GM18907 (cell line): ENCODE measurements around the gene ACTRT2.

Experiments used
- ATAC-seq: cut with Tn5 transposase; IDR thresholded peaks from one replicate; pipeline ENCODE4 v1.9.1; 2021; ENCODE audit warnings: mild to moderate bottlenecking, moderate library complexity; ENCODE audit not compliant: unreplicated experiment

ACTRT2 gene

GRCh38 chr1:3002349-3003038, 18.8 kb upstream of the ACTRT2 start:
- no peak for ATAC-seq

GRCh38 chr1:3003039-3003940, 18.0 kb upstream of the ACTRT2 start:
- ATAC-seq = no peak

GRCh38 chr1:3003941-3004270, 17.4 kb upstream of the ACTRT2 start:
- ATAC-seq = no peak

GRCh38 chr1:3004285-3005205, 16.7 kb upstream of the ACTRT2 start:
- ATAC-seq = no peak

- no peak for ATAC-seq
These were observed 15.5 kb upstream of the ACTRT2 start for GRCh38 chr1:3005771-3006170.

DNA sequence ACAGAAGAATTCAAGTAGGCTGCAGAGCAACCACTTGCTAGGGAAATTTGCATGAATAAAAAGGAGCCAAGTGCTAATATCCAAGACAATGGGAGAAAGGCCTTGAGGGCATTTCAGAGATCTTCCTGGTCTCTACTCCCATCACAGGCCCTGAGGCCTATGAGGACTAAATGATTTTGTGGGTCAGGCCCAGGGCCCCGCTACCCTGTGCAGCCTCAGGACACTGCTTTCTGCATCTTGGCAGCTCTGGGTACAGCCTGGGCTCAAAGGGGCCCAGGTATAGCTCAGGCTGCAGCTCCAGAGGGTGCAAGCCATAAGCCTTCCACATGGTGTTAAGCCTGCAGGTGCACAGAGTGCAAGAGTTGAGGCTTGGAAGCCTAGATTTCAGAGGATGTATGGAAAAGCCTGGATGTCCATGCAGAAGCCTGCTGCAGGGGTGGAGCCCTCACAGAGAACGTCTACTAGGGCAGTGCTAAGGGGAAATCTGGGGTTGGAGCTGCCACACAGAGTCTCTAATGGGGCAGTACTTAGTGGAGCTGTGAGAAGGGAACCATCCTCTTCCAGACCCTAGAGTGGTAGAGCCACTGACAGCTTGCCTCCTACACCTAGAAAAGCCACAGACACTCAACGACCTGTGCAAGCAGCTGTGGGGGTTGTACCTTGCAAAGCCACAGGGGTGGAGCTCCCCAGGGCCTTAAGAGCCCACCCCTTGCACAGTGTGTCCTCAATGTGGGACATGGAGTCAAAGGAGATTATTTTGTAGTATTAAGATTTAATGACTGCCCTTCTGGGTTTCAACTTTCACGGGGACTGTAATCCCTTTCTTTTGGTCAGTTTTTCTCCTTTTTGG, 13.7 kb upstream of the ACTRT2 start:
- no peak for ATAC-seq

DNA sequence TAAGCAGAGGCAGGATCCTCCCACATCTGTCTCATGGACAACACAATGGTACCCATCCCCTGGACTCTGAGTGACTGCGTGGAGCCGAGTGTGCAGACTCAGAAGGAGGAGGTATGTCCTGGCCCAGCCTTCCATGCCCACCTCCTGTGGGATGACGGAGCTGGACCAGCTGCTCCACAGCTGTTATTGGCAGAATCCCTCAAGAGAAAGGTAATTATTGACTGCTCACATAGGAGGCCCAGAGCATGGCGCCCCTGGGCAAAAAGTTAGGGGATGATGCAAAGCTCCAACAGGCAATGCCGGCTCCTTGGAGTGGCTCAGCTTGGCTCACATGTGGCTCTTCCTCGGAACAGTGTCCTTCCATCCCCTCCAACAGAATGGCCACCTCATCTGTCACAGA, 12.2 kb upstream of the ACTRT2 start:
- ATAC-seq = no peak

DNA sequence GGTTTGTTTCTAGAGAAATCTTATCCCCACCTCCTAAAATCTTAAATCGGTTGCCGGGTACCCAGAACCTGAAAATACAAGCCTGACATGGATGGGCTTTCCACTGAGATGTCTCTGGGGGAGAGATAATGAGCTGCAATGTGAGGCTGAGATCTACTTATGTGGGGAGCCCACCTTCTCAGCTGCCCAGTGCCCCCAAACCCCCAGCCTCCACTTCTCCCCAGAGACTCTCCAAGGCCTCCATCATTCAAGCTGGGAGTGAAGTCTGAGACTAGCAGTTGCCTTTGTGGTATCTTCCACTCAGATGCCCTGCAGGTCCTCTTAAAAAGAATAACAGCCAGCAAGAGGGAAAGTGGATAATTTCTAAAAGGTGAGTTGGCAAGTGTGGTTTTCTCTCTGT, 11.7 kb upstream of the ACTRT2 start:
- ATAC-seq = no peak

DNA sequence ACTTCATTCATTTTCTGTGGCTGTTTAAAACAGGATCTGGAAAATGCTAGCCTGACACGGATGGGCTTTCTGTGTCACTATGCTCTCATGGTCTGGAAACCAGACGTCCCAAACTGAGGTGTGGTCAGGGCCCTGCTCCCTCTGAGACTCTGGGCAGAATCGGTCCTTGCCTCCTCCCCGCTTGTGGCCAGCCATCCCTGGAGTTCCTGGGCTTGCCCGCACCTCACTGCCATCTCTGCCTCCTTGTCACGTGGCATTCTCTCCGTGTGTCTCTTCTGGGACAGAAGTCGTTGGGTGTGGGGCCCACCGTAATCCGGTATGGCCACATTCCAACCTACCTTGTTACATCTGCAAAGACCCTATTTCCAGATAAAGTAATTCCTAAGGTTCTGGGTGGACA, 10.1 kb upstream of the ACTRT2 start:
- ATAC-seq = no peak

DNA sequence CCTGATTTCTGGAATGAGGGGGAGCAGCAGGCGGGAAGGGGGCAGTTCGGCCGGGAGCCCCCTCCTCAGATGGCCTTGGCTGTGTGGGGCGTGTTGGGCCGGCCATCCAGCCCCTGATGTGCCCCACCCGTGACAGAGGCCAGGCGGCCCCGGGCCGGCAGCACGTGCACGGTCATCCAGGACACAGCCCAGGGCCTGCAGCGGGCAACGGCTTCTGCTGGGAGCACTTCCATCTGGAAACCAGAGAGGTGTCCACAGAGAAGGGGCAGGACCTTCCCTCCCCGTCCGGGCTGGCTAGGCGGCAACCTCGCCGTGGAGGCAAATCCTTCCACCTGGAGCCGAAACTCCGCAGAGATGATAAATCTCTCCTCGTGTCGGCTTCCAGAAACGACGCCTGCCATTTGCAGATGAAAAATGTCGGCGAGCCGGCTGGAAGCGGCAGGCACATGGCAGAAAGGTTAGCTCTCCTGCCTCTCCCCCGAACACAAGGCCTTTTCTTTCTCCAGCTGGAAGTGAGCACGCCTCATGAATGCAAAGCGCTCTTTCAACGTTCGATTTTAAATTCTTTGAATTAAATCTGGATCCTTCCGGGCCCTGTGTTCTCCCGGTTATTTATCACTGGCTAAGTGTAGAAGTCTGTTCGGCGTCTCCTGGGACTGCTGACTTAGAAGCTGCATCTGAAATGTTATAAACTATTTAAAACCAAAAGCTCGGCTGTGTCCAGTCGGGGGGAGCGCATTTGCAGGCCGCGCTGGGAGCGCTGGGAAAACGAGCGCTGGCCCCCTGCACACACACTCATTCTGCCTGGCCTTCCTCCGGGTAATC, 9.4 kb upstream of the ACTRT2 start:
- no peak for ATAC-seq

DNA sequence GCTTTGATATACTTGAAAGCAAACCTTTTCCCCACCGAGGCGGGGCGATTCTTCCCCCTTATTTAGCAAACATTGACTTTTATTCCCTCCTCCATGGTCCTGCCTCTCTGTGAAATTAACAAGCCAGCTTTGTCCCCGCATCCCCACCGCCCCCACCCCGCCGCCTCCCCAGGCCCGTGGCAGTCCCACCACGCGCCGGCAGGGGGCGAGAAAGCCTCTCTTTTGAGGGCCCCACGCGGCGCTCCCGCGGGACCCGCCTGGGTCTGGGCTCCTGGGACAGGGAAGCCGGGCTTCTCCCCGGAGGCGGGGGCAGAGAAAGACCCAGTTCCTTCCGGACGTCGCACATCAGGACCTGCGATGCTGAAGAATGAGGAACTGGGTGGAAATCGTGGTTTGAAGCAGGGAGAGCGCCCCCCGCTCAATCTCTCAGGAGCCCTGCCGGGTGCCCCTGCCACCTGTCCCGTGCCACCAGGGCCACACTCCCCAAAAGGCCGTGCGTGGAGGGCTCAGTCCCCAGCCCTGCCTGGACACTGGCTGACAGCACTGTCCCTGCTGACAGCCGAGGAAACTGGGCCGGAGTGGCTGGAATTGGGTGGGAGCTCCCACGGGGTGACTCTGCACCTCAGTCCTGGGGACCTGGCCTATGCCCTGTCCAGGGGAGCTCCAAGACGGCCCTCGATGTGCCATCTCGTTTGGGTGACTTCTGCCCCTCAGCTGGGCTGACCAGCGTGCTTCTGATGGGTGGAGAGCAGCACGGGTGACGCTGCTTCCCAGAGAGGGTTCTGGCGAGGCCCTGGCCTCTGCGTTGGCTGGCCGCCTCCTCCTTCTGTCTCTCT, 8.6 kb upstream of the ACTRT2 start:
- no peak for ATAC-seq

GRCh38 chr1:3013371-3014049, 7.8 kb upstream of the ACTRT2 start:
- ATAC-seq = no peak

DNA sequence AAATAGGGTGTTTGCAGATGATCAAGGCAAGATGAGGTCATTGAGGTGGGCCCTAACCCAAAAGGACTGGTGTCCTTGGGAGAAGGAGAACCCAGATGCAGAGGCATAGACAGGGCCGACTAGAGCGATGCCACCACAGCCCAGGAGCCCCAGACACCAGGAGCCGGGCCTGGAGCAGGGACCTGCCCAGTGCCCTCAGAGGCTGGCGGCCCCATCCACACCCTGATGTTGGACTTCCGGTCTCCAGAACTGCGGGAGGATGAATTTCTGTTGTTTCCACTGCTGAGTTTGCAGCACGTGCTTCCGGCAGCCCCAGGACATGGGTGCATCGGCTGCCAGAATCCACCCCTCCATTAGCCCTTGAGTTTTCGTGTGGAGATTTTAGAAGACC, 7.2 kb upstream of the ACTRT2 start:
- no peak for ATAC-seq

GRCh38 chr1:3014443-3015268, 6.6 kb upstream of the ACTRT2 start:
- ATAC-seq = no peak

DNA sequence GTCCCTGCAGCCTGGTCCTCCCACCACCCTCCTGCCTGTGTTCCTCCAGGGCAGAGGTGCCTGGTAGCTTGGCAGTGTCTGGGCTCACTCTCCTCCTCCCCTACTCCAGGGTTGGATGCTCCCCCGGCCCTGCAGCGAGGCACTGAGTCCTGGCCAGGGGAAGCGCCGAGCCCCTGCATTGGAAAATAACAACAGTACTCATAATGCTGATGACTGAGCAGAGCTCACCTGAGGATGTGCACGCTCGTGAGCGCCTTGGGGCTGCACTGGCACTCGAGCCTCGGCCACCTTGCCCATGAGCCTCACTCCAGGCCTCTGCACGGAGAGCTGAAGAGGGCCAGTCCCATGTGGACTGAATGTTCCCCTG, 6.0 kb upstream of the ACTRT2 start:
- ATAC-seq = no peak

DNA sequence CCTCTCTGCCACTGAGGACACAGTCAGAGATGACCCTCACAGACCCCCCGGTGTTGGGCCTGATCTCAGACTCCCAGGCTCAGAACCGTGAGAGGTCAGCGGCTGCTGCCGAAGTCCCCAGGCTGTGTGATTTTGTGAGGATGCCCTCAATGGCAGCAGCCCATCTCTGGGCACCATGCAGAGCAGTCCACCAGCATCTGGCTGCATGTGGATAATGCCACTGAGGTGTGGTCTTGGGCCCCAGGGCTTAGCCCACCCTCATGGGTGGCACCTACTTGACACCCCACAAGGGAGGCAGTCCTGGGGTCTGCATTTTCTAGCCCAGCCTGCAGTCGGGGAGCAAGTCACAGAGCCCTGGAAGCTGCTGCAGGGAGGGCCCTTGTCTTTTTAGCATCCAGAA, 5.5 kb upstream of the ACTRT2 start:
- ATAC-seq = no peak

DNA sequence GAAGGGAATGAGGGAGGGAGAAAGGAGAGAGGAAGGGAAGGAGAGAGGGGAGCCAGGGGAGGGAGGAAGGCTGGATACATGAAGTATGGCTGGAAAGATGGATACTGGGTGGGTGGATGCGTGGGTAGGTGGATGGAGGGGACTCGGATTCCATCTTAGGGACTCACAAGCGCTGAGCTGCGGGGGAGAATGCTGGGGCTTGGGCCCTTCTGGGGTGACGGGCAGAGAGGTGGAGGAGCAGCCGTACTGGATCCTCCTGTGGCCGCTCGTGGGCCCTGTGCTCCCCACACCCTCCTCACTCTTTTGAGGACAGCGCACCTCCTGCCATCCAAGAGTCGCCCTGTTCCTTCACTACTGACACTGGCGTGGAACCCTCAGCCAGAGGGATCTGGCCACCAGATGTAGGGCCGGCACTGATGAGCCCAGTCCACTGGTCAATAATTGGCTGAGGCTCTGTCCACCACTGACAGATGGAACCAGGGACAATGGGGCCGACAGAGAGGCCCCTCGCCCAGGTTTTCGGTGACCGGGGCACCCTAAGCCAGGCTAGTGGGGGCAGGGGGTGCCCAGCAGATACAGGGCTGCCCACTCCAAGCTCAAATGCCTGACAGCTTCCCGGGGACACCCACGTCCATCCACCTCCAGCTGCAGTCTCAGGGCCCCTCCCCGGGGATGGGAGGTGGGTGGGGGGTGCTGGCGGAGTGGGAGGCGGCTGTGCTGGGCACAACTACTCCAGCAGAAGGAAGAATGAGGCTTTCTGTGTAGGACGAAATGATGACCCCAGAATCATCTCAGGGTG, 4.4 kb upstream of the ACTRT2 start:
- no peak for ATAC-seq
